Activated naive CD4-positive, alpha-beta T cell treated with anti-CD3 and anti-CD28 coated beads, Interleukin-2, amount 50 U/mL, for 16 hours (primary cell): Measurements from ENCODE around the gene IQGAP3.

Source experiments
- DNase-seq: peaks from one replicate; pipeline ENCODE4 v3.0.0-alpha.2; 2020

Gene IQGAP3

GRCh38 chr1:156539818-156540355 is 32.5 kb downstream of the IQGAP3 start:
- DNase-seq, result no peak

- no peak for DNase-seq
Measured at GRCh38 chr1:156538711-156539440, 33.5 kb downstream of the IQGAP3 start.

GRCh38 chr1:156537027-156537426 is 35.3 kb downstream of the IQGAP3 start:
- DNase-seq, result no peak

DNA sequence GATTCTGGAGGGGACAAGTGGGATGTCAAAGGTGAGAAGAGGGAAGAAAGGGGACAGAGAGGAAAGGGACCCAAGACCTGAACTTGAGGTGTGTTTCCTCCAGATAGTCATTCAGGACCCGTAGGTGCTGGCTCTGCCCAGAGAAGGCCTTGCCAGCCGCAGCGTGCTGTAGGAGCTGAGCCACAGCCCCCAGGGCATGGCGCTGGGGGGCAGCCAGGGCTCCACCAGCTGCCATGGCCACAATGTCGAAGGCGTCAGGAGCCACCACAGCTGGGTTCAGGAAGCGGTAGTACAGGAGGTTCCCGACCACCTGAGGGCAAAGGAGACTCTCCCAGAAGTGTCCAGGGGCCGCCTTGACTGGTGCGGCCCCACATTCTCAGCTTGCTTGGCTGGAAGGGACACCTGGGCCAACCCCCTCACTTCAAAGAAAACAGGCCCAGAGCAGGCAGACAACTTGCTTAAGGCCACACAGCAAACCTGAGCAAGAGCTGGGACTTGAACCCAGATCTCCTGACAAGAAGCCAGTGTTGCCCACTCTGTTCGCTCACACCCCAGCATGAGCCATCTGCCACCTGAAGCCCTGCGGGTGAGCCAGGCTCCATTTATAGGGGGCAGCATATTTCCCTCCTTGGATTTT is 37.8 kb downstream of the IQGAP3 start:
- no peak for DNase-seq

DNA sequence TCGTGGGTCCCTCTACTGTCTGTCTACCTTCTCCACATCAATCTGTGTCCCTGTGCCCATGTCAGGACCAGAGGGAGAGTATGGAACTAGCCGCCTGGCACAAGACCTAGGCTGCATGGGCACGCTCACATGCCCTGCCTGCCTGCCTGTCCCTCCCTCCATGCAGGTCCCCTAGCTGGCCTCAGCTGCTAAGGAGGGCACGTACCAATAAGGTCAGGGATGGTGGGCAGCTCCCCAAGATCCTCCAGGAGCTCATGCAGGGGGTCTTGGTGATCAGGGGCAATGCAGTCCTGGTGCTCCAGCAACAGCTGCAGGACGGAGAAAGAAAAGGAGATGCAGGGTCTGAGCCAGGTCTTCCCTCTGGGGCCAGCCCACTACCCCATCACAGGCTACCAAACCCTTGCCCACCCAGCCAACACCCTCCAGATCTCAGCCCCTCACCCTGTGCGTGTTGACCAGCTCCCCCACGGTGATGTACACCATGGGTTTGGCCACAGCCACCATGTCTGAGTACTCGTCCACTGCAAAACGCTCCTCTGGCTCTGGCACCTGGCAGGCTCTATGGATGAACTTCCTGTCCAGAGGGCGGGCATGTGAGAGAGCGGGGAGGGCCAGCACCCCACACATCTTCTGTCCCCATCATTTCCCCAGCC is 38.7 kb downstream of the IQGAP3 start:
- DNase-seq, result no peak

- DNase-seq, result no peak
Measured at GRCh38 chr1:156532374-156532773, 40.0 kb downstream of the IQGAP3 start.

DNA sequence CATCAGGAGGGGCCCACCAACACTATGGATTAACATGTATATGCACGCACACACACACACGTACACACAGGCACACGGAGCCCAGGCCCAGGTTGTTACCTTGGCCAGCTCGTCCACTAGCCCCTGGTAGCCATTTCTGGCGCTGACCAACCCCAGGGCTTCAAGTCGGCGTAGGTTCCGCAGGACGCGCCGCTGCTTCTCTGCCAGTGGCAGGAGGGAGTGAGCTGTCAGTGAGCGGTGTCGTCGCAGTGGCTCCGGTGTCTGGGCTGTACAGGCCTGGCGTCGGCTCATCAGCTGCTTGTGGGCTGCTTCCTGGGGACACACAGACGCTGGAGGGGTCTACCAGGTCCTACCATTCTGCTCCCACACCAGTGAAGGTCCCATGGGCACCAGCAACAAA is 42.4 kb downstream of the IQGAP3 start:
- DNase-seq, result no peak

GRCh38 chr1:156528875-156529425 is 43.4 kb downstream of the IQGAP3 start:
- DNase-seq, result no peak

GRCh38 chr1:156528231-156528630 is 44.1 kb downstream of the IQGAP3 start:
- DNase-seq, result no peak

DNA sequence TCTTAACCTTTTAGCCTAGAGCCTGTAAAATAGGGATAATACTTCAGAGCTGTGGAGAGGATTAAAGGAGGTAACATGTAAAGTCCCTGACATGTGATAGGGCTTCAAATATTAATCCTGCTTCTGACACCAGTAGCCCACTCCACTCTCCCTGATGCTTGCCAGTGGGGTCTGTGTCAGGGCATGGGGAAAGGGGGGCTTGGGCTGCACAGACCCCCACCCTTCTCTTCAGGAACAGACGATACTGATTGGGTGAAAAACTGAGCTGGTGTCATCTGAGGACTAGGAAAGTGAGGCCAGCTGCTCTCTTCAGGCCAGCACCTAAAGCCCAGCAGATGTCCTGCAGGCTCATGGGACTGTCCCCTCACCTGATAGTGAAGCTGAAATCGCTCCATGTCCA is 44.8 kb downstream of the IQGAP3 start:
- no peak for DNase-seq

- no peak for DNase-seq
Measured at GRCh38 chr1:156525856-156526489, 46.4 kb downstream of the IQGAP3 start.

- no peak for DNase-seq
Measured at GRCh38 chr1:156525071-156525501, 47.3 kb downstream of the IQGAP3 start.

DNA sequence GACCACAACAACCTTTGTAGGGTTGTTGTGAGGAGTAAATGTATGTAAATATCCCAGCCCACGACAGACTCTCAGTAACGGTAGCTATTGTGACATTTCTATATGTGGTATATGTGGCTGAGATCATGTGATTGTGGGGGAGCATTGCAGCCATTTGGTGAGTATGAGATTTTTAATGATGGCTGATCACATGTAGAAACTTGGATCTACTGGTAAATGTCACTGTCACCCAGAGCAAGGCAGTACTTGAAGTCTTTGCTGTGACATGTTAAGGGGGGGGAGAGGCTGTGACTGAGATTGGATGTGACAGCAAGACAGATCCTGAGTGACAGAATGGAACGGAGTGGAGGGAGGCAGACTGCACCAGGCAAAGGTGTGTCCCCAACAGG is 47.9 kb downstream of the IQGAP3 start:
- no peak for DNase-seq

DNA sequence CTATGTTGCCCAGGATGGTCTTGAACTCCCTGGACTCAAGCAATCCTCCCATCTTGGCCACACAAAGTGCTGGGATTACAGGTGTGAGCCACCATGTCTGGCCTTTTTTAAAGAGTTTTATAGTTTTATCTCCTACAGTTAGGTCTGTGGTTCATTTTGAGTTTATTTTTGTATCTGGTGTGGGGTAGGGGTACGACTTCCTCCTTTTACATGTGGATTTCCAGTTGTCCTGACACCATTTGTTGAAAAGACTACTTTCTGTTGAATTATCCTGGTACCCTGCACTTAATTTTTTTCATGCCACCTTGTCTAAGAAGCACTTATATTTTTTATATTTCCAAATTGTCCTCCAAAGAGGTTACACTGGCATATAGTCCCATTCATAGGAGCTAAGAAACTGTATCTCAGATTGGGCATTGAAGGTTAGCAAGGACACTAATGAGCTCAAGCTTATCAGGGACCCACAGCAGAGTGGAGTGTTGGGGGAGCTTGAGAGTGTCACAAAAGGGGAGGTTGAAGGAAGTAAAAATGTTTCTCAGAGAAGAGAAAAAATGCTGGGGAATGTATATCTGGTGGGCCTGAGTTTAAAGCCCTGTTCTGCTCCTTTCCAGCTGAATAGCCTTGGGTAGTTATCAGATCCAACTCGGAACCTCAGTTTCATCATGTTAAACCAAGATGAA is 48.4 kb downstream of the IQGAP3 start:
- DNase-seq, result no peak

DNA sequence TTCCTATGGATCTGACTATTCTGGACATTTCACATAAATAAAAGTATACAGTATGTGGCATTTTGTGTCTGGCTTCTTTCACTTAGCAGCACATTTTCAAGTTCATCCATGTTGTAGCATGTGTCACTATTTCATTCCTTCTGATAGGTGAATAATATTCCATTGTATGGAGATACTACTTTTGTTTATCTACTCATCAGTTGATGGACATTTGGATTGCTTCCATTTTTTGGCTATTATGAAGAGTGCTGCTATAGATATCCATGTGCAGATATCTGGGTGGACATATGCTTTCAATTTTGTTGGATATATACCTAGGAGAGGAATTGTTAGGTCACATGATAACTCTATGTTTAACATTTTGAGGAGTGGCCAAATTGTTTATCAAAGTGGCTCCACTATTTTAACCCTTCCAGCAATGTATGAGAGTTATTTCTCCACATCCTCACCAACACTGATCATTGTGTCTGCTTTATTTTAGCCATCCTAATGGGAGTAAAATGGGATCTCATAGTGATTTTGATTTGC is 49.9 kb downstream of the IQGAP3 start:
- no peak for DNase-seq

- no peak for DNase-seq
Measured at GRCh38 chr1:156517748-156518147, 54.6 kb downstream of the IQGAP3 start.

DNA sequence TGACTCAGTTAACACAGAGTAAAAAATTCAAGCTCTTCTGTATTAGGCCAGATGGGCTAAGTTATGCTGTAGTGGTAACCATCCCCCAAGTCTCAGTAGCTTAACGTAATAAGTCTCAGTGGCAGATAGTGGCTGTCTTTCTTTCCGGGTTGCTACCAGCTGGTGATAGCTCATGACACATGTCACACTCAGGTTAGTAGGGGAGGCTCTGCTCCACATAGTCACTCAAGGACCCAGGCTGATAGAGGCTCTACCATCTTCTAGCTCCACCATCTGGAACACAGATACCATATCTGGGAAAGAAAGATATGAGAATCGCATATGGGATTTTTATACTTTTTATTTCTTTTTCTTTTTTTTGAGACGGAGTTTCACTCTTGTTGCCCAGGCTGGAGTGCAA is 55.5 kb downstream of the IQGAP3 start:
- DNase-seq, result no peak

DNA sequence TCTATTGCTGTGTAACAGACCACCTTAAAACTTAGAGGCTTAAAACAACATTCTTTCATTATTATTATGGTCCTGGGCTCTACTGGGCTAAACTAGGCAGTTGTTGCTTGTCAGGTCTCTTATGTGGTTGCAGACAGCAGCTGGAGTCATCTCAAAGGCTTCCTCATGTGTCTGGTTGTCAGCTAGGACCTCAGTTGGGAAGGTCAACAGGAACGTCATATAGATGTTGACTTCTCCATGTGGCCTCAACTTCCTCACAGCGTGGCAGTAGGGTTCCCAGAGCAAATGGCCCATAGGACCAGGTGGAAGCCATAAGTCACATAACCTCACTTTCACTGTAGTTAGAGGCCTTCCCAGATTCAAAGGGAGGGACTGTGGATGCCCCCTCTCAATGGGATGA is 56.4 kb downstream of the IQGAP3 start:
- no peak for DNase-seq

DNA sequence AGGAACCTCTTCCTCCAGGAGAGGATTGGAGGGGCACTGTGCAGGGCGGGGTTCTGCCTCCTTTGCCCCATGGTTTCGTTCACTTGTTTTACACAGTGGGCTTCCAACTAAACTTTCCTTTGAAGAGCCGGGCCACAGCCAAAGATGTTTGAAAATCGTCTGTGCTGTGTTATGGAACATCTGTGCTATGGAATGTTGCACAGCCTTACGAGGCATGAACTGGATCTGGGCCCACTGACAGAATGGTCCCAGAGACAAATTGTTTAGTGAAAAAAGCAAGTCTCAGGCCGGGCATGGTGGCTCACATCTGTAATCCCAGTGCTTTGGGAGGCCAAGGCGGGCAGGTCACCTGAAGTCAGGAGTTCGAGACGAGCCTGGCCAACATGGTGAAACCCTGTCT is 59.2 kb downstream of the IQGAP3 start:
- DNase-seq, result no peak

GRCh38 chr1:156511644-156512043 is 60.7 kb downstream of the IQGAP3 start:
- DNase-seq, result no peak

DNA sequence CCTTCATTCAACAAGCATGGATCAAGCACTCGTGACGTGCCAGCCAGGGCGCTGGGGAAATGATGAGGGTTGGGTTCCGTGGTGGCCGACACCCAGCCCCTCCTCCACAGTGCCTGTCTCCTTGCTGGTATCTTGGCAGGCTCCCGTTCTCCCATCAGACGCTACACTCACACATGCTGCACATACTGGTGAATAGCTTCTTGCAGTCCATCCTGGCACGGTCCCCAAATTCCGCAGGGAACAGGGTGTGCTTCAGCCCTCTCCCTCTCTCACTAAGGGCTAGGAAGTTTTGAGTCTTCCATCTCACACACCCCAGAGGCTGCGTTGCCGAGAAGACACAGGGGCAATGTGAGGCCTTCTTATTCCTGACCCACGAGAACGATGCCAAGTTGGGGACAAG is 61.7 kb downstream of the IQGAP3 start:
- no peak for DNase-seq

- no peak for DNase-seq
Measured at GRCh38 chr1:156509424-156510034, 62.8 kb downstream of the IQGAP3 start.
